ENCODE data around the gene PPIA.

DNA sequence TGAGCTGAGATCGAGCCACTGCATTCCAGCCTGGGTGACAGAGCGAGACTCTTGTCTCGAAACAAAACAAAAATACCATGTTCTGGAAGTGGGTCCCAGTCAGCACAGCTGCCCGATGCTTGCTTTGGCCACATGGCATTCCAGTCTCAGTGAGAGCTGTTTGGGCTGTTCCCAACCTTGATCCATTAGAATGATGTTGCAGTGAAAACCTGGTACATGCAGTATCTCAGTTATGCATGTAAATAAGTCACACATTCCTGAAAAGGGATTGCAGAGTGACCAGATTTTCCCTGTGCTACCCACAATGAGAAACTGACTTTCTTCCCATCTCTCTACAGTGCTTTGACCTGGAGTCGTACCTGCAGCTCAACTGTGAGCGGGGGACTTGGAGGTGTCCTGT is 32.4 kb upstream of the PPIA start:
- no peak for TF ChIP-seq POLR2A (IDR thresholded peaks at IDR 0.05; ENCODE audit: low read depth, low read length)
- no peak for TF ChIP-seq POLR2AphosphoS5 (IDR thresholded peaks at IDR 0.05; ENCODE audit: low read depth, low read length)
